NCI-H1048 (cell line): ENCODE data around the gene ZNF268.
A peak's percentile ranks its signal among the peaks of the same experiment; 100 is the strongest.

Experiments
- DNase-seq: peaks from one replicate; lab custom pipeline; 2025; lab: John Stamatoyannopoulos, UW

Gene ZNF268

GRCh38 chr12:133181238-133181959 lies at the start of gene ZNF268:
ZNF268 (plus strand) TSS chr12:133181495; CDS start chr12:133181998, 503 bp downstream.
- DNase-seq: peak; percentile 50

GRCh38 chr12:133135747-133136146 lies 45.5 kb upstream of the ZNF268 start:
- DNase-seq: no peak

GRCh38 chr12:133145981-133146380 lies 35.3 kb upstream of the ZNF268 start:
- DNase-seq: no peak

GRCh38 chr12:133156125-133156690 lies 25.1 kb upstream of the ZNF268 start:
- no peak for DNase-seq

GRCh38 chr12:133165776-133166175 lies 15.5 kb upstream of the ZNF268 start:
- no peak for DNase-seq

- no peak for DNase-seq
These were observed 8.8 kb upstream of the ZNF268 start for GRCh38 chr12:133172491-133172890.

GRCh38 chr12:133174901-133175300 lies 6.4 kb upstream of the ZNF268 start:
- DNase-seq: no peak

- DNase-seq: no peak
These were observed 626 bp upstream of the ZNF268 start for GRCh38 chr12:133180669-133181068.

GRCh38 chr12:133190176-133190575 lies 8.9 kb downstream of the ZNF268 start:
- DNase-seq: no peak

GRCh38 chr12:133192847-133193246 lies 11.6 kb downstream of the ZNF268 start:
- DNase-seq: no peak

- DNase-seq: no peak
These were observed 20.6 kb downstream of the ZNF268 start for GRCh38 chr12:133201888-133202287.

- DNase-seq: no peak
These were observed 21.4 kb downstream of the ZNF268 start for GRCh38 chr12:133202493-133203343.

GRCh38 chr12:133203344-133204263 lies 22.3 kb downstream of the ZNF268 start:
- no peak for DNase-seq

GRCh38 chr12:133204264-133204603 lies 22.9 kb downstream of the ZNF268 start:
- no peak for DNase-seq

GRCh38 chr12:133206390-133206789 lies 25.1 kb downstream of the ZNF268 start:
- no peak for DNase-seq

GRCh38 chr12:133215724-133216123 lies 34.4 kb downstream of the ZNF268 start:
- no peak for DNase-seq

- no peak for DNase-seq
These were observed 35.9 kb downstream of the ZNF268 start for GRCh38 chr12:133217219-133217618.

- DNase-seq: no peak
These were observed 39.2 kb downstream of the ZNF268 start for GRCh38 chr12:133220521-133220920.

- DNase-seq: no peak
These were observed 39.9 kb downstream of the ZNF268 start for GRCh38 chr12:133221241-133221640.

- DNase-seq: no peak
These were observed 40.9 kb downstream of the ZNF268 start for GRCh38 chr12:133222211-133222610.

- DNase-seq: no peak
These were observed 44.2 kb downstream of the ZNF268 start for GRCh38 chr12:133225527-133225926.

- no peak for DNase-seq
These were observed 45.4 kb downstream of the ZNF268 start for GRCh38 chr12:133226690-133227089.
